ENCODE measurements around the gene DAP.

The DAP gene

DNA sequence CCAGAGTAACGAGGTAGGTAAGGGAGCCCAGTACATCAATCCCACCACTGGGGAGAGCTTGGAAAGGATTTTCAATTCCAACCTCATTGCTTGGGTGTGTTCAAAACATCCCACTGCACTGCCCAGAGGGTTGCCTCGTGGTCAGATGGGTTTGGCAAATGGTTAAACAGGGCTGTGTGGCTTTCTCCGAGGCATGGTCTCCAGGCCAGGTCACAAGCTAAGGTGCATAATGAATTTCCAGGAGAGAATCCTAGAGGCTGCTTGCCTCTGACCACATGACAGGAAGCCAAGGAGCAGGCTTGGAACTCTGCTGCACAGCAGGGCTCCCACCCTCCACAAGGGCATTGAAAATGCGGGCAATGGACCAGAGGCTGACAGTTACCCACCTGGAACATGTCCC is 51.6 kb downstream of the DAP start:
- no peak for DNase-seq

DNA sequence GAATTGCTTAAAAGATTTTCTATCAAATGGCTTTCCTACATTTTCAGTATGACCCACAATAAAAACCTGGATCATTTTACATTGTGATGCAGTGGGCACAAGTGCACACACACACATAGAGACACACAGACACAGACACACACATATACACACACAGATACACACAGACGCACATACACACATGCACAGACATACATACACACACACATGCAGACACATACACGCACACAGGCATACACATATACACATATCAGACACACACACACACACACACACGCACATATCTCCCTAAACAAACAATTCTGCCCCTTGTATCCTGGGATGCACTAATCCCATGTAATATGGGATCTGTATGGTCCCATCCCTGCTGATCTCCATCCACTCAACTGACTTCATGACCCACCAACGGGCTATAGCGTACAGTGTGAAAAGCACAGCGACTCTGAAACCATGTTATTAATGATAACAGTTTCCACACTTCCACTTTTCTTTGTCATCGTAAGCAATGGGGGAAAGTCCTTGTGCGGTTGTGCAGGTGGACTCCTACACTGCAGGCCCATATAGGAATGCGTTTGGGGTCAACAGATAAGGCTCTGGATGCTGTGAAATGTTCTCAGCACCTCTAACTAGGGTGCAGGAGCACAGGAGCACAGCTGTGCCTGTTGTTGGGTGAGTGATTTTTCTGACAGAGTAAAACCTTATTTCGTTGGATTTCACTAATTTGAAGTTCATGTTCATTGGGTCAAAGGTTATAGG is 52.7 kb downstream of the DAP start:
- no peak for DNase-seq

DNA sequence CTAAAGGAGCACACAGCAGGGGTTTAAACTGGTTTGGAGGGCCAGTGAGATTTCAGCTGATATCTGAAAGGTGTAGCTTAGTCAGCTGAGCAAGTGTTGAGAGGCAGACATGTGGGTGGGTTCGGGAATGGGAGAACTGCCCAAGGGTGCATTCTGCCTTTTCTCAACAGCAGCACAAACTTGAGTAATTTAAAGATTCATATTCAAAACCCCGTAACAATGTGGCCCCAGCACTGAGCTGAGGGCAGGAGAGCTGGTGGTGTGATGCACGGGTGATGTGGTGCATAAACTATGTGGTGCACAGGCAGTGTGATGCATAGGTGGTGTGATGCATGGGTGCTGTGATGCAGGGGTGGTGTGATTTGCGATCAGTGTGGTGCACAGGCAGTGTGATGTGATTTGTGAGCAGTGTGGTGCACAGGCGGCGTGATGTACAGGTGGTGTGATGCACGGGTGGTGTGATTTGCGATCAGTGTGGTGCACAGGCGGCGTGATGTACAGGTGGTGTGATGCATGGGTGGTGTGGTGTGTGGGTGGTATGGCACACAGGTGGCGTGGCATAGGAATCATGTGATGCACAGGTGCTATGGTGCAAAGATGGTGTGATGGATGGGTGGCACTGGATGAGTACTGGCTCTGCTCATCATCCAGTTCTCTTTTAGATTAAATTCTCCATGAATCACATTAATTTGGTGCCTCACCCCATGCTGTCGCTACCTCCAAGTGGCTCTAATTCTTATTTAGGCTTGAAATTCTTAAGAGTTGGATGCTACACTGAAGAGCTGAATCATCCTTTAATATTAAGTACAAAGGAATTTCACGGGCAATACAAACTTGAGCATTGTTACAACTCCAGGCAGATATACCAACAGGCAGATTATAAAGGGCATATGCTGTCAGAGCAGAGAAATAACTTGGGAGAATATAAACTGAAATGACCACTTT is 53.6 kb downstream of the DAP start:
- no peak for DNase-seq

DNA sequence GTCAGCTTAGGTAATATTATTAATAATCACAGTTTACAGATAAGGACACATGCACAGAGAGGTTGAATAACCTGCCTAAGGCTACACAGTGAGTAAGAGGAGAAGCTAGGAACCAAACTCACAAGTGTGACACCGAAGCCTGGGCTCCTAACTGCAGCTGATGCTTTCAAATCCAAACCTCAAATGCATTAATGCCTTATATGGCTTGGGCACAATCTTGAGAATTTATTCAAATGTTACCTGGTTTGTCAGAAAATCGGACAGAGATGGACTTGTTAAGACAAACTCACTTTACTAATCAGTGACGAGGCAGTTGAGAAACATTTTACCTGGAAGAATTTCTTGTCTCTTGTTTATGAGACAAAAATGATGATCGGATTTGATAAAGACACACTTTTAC is 54.7 kb downstream of the DAP start:
- no peak for DNase-seq

DNA sequence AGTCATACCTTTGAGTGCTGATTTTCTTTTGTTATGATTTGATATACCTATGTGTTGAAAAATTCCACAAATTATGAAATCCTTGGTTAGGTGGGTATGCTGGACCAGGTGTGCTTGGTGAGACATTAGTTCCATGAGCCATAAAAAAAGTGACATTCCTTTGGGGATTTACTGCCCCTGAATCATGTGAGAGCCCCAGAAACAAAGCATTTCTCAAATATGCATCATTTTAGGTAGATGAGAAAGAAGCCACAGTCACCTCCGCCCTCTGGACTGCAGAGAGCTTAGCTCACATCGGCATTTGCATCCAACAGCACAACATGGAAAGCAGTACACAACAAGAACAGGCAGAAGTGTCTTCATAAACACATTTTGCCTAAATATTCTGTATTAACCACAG is 55.3 kb downstream of the DAP start:
- peak; percentile 15 to 32 for DNase-seq

DNA sequence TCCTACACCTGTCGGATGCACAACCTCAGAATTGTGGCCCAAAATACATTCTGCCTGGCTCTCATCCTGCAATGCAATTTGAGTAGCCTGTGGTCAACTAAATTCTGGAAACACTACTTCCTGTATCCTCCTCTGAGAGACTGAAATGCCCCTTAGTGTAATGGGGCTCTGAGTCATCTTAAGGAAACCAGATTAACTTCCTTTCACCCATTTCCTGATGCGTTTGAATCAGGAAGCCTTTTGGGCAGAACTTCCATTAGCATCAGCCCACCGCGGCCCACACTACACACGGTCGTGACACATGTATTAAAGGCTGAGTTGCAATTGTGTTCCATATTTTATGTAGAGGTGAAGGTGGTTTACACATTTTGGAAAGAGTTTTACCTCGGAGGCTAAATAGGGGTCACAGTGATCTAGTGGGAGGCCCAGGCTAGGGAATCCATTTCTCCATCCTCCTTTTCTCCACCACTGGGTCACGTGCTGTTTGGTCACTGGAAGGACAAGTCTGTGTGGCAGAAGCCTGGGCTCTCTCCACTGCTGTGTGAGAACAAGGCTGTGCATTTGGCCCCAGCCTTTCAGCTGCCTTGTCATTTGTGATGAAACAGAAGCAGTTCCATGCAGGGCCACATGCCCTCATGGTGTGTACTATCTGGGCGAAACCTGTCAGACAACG is 55.9 kb downstream of the DAP start:
- peak; percentile 29 to 80 for DNase-seq

DNA sequence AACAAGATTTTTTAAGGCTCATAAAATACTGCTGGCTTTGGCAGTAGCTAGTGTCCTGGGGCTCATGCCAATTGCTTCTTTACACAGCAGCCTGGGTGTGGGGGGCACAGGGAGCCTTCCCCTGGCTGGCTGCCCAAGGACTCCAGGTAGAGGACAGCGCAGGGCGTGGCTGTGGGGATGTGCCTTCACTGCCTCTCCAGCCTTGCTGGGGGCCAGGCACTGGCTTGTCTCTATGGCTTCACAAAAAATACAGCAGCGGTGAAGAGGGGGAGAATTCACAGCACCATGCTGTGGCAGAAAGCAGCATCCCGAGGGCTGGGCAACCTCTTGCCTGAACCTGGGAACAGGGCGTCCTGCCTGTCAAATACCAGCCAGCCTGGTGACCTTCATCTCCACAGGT is 57.4 kb downstream of the DAP start:
- DNase-seq = no peak

DNA sequence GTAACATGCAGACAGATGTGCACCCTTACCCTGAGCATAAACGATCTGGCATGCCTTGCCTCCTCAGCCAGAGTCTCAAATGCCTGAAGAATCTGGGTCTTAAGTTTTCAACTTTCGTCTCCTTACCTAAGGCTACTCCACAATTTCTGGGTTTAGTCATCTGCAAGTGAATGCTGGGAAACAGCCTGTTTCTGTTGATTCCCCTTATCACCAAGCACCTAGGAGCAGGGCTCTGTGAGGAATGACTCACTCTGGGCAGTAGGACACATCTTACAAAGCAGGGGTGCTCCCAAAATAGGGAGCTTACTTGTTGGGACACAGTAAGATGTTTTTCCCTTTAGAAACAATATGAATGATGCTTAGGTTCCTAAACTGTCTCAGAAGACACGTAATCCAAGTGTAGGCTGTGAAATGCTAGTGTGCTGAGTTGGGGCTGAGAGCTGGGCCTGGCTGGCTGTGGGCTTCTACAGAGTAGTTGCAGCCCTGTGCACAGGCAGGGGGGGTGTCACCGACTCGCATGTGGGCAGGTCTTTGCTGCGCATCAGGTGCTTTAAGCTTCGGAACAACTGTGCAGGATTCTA is 58.0 kb downstream of the DAP start:
- DNase-seq = peak in 1 of 2 experiments; percentile 30

DNA sequence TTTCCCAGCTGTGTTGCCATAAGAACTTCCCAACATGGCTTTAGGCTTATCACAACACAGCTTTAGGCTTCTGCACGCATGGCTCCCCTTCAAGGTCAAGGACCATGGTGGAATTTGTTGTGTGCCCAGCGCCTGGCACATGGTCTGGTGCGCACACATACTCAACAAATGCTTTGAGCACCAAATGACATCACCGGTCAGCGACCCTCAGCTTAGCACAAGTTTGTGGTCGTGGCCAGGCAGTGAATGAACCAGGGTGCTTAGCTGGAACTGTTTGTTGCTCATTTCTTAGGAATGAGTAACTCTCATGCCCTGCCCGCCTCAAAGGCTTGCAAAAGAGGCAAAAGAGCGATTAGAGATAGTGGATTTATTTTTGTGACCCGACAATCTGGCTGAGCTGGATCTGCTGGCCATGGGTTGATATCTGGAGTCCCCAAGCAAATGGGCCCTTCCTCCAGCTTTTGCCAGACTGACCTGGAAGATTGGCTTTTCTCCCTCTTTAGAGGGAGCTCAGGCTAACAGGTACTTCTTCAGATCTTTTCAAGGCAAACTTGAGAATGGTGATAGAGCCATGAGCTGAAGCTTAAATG is 58.9 kb downstream of the DAP start:
- peak; percentile 42 to 63 for DNase-seq

DNA sequence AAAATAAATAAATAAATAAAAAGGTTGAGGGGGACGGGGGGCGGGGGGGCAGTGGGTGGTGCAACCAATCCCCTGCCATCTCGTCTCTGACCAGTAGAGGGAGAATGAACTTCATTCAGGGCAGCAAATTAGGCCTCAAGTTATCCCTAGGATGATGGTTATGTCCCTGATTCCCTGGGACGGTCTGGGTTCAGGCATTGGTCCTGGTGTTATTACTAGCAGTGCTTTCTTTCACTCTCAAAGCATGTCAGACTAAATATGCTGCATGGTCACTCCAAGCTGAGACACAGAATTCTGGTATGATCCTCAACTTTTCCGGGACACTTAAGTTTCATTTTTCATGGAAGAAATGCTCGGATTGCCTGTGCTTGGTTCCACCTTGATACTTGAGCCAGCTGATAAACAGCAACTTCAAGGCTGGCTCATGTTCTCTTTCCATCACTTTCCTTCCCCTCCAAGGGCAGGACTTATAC is 59.4 kb downstream of the DAP start:
- DNase-seq = peak in 1 of 2 experiments; percentile 51

DNA sequence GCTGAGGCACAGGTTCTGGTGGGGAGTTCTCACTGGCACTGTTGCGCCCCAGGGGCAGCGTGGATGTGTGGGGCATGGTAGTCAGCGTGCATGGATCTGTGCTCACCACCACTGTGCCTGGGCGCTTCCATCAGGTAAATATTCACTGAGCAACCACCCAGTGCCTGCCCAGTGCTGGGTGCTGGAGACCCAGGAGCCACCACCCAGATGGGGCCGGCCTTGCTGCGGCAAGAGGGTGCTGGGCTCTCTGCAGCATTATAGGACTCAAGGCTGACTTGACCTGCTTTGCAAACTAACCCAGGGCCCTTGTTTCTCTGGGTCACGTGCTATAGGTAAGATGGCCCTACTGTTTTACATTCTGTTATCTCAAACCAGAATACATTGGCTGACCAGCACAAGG is 60.5 kb downstream of the DAP start:
- no peak for DNase-seq

DNA sequence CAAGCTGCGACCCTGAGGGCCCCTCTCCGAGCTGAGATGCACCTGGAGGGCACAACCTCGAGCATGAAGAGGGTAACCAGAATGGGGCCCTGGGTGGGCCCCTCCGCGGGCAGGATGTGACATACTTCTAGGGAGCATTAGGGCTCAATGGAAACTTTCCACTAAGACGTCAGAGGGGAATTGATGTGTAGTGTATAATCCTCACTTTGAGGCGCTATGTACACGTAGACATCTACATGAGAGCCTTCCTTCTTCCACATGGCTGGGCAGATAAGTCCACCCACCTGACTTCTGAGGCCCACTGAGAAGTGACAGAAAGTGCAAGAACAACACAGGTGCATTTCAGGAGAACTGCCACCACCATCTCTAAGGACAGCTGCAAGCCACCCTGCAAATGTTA is 61.0 kb downstream of the DAP start:
- no peak for DNase-seq

DNA sequence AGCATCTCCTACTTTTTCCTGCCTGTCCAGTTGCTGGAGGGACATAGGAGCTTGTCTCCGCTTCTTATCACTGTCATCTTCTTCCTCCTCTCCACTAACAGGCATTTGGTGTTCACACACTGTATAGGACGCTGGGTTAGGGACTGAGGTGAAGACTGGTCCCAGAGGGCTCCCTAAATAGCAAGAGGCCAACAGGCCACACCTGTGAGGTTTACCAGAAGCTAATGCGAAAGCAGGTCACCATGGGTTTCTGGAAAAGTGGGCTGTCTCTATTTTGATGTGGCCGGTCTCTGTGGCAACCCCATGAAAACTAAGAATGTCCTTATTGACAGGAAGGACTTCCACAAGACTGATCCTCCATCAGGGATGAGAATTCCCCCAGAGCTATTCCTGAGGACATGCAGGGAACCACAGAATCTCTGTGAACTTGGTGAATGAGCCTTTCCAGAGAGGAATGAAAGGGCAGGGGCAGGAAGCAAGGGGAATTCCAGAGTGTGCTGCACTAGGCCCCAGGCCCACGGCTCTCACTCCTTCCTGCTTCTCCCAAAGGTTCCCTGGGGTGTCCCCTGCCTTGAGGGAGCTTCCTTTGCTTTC is 61.7 kb downstream of the DAP start:
- DNase-seq = no peak

DNA sequence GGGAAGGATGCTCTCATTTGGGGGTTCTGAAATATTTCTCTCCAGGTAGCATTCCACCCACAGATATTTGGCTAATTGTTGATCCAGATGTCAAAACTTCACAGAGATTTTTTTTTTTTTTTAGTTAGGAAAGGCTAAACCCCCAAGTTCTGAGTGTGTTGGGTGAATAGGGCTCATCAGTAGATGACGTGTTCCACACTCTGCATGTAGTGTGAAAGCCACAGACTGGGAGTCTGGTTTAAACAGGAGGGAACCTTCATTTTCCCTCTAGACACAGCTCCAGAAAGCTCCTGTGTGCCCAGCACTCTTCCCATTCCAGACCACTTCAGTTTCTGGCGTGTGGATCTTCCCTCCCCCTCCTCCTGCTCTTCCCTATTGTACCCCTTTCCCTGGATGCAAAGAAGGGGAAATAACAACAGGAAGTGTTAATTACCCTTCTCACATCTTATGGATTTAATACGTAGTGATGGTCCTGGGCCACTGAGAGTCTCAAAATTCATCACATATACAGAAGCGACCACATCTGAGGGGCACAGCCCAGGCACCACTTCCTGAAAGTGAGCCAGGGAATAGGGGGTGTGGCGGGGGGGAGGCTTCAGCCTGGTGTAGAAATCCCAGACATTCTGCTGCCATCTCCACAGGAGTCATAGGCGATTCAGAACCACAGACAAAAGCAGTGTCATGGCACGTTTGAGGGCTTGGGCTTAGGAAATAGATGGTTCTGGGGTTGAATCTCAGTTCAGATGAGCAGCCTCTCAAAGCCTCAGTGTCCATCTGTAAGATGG is 65.1 kb downstream of the DAP start:
- DNase-seq = no peak

DNA sequence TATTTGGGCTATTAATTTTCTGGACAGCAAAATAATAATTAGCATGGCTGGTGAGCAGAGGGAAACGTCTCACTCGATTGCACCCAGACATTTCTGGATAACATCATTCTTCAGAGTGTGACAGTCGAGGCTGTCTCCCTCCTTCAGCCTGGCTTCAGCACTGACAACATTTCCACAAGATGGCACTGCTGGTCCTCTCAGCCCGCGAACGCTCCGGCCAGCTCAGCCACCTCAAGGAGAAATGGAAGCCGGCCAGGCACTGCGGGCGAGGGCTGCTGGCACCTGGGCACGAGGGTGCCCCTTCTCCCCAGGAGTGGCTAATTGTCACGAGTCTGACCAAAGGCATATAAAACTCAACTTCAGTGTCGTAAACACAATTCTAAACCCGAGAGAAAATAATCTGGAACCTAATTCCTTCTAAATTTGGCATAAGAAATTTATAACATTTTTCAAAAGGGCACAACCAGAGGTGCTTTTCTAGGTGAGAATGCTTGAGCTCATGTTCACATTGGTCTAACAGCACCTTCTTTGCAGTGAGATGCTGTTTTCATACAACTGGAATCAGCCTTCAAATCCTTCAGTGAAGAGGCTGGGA is 65.9 kb downstream of the DAP start:
- peak; percentile 15 to 76 for DNase-seq

DNA sequence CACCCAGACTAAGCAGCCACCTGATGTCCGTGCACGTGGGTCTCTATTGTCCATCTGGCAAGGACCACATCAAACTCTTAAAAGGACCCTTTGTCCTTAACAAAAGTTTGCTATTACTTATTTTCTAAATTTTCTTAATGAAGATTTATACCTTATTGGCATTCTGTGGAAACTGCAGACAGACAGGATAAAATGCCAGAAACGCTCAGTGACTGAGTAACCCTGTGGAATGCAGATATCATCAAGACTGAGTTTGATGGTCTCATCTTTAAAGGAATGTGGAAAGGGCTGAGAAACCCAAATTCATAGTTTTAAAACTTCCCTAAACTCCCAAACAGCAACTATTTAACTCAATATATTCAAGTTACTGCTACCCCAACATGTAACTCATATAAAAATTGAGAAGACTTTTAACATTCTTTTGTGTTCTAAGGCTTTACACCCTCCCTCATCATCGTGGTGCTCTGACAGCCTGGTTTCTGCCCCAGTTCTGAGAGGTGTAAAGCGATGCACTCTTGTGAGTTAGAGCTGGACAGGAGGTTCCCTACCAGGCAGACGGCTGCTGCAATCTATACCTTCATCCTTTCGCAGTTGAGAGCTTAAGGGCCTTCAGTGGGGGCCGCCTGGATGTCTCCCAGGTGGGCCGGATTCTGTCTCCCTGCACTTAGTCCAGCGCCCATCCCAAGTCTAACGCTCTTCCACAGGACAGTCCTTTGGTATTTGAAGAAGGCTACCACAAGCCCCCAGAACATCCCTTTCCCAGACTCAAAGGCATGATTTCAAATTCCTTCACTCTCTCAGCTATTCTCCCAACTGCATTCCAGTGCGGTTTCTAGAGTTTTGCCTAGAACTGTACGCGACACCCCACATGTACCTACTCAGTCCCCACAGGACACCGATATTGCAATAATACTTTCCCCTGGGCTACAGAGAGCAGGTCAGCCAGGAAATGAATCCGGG is 68.9 kb downstream of the DAP start:
- peak in 1 of 2 experiments; percentile 36 for DNase-seq

DNA sequence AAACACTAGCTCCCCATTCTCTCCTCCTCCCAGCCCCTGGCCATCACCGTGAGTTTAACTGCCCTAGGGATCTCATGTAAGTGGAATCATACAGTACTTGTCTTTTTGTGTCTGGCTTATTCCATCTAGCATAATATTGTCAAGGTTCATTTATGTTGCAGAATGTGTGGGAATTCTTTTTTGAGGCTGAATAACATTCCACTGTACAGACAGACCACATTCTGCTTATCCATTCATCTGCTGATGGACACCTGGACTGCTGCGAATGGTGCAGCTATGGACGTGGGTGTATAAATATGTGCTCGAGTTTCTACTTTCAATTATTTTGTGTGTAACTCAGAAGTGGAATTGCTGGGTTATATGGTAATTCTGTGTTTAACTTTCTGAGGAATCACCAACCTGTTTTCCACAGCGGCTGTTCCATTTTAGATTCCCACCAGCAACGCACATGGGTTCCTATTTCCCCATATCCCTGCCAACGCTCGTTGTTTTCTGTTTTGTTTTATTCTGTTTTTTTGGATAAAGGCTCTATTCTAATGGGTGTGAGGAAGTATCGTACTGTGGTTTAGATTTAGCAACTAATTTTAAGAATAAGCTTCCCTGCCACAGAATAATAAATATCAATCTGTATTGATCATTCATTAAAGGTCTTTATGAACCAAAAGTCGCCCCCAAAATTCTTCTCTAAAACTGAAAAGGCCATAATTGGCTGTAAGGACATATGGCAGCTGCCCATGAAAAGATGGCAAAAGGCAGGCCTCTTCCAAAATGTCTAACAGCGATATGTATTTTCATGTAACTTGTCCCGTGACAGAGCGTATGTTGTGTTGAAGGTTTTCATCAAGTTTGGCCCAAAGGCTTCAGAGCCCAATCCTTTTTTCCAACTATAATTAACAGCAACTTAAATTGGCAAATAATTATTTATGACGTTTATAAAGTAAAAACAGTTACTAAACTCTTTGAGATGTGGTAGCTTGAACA is 70.3 kb downstream of the DAP start:
- DNase-seq = no peak

DNA sequence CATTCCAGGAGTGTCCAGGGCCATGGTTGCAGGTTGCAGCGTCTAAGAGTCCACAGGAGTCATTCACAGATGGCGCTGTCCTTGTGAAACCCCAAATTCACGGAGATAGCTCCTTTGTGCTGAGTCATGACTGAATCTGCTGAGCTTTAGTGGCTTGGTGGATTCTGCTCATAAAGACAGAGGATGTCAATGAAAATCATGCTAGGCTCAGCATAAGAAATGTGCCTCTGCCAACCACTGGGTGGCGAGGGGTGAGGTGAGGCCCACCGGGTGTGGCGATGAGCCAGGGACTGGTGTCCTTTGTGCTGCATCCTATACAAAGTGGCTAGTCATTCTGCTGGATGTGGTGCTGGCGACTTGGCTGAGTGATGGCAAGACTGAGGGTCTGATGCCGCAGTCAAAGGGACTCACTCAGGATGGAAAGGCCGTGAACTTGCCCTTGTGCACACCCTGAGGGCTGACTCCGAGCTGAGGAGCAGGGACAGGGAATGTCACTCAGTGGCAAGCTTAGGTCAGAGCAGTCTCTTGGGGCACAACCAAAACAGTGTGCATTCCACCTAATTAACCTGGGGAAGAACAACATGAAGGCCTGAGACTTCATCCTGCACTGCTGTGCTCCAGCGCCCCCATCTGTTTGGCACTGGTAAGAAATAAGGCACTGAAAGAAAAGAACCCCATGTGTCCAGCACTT is 71.5 kb downstream of the DAP start:
- peak; percentile 20 to 35 for DNase-seq

Measured in SW 1271 (cell line).